ENCODE results near the gene CLDN22. TPM values are rescaled to one million over a fixed set of nuclear protein-coding genes. Genes with fewer than 3 reads are reported as not detected.

Gene CLDN22
- total and polyA plus RNA-seq, 10 donors = not detected

GRCh38 chr4:183358215-183358755 lies 38.2 kb upstream of the CLDN22 start:
- H3K9me3 ChIP-seq = no peaks in the 10 kb centered on the region
- 88 to 93% (median 90%) methylated on average over 13 of the region's 13 CpGs for WGBS, 5 donors
- intact Hi-C loops (cut with DNase I; ENCODE audit: low total_unique reads) = no loop called here

GRCh38 chr4:183356931-183357675 lies 37.0 kb upstream of the CLDN22 start:
- Histone ChIP-seq H3K27me3 (replicated peaks in 1 of 7) (no peaks in the 10 kb centered on the region), H3K9me3 (no peaks in the 10 kb centered on the region), H3K4me1 (no peaks in the 10 kb centered on the region), H3K27ac (no peak overlapping the region), H3K4me3 (no peak overlapping the region), H3K36me3 (no peaks in the 10 kb centered on the region)
- 85 to 93% (median 89%) methylated on average over 18 to 20 of the region's 20 CpGs for WGBS, 5 donors
- intact Hi-C loops (cut with DNase I; ENCODE audit: low total_unique reads) = no loop called here
- TF ChIP-seq POLR2AphosphoS5 (IDR thresholded peaks at IDR 0.05) (no peak), POLR2A (IDR thresholded peaks at IDR 0.05) (no peak), CTCF (IDR thresholded peaks at IDR 0.05 in 8 of 11, conservative IDR thresholded peaks at IDR 0.05 in 3 of 11) (no peak)
- DNase-seq = peak; percentile 52

More at GRCh38 chr4:183358215-183358755, 38.2 kb upstream of the CLDN22 start:
- Histone ChIP-seq H3K27me3 (replicated peaks in 1 of 7) (peaks cover 0 to 2% (median 0%) of the 10 kb centered on the region in 7 donors), H3K27ac (no peak overlapping the region), H3K4me3 (no peak overlapping the region), H3K36me3 (no peaks in the 10 kb centered on the region), H3K4me1 (no peaks in the 10 kb centered on the region)
- no peak for TF ChIP-seq POLR2AphosphoS5 (IDR thresholded peaks at IDR 0.05)
- no peak for TF ChIP-seq CTCF (IDR thresholded peaks at IDR 0.05 in 8 of 11, conservative IDR thresholded peaks at IDR 0.05 in 3 of 11)
- TF ChIP-seq POLR2A (IDR thresholded peaks at IDR 0.05) = no peak
- no peak for DNase-seq

GRCh38 chr4:183356173-183356830 lies 36.2 kb upstream of the CLDN22 start:
- Histone ChIP-seq H3K4me3 (no peak overlapping the region), H3K9me3 (no peaks in the 10 kb centered on the region), H3K27ac (no peak overlapping the region), H3K36me3 (no peaks in the 10 kb centered on the region), H3K27me3 (replicated peaks in 1 of 7) (peaks cover 0 to 4% (median 0%) of the 10 kb centered on the region in 7 donors), H3K4me1 (no peaks in the 10 kb centered on the region)
- peak; percentile 66 for DNase-seq
- intact Hi-C loops (cut with DNase I; ENCODE audit: low total_unique reads) = no loop called here
- WGBS, 5 donors = 84 to 86% (median 85%) methylated on average over 20 of the region's 20 CpGs
- TF ChIP-seq POLR2A (IDR thresholded peaks at IDR 0.05) (no peak), POLR2AphosphoS5 (IDR thresholded peaks at IDR 0.05) (no peak), CTCF (IDR thresholded peaks at IDR 0.05 in 8 of 11, conservative IDR thresholded peaks at IDR 0.05 in 3 of 11) (no peak)

- Histone ChIP-seq H3K4me3 (no peak overlapping the region), H3K4me1 (no peaks in the 10 kb centered on the region), H3K36me3 (no peaks in the 10 kb centered on the region), H3K27ac (no peak overlapping the region), H3K9me3 (no peaks in the 10 kb centered on the region), H3K27me3 (replicated peaks in 1 of 7) (peaks cover 0 to 10% (median 0%) of the 10 kb centered on the region in 7 donors)
- DNase-seq = no peak
- no peak for TF ChIP-seq POLR2AphosphoS5 (IDR thresholded peaks at IDR 0.05)
- no peak for TF ChIP-seq CTCF (IDR thresholded peaks at IDR 0.05 in 8 of 11, conservative IDR thresholded peaks at IDR 0.05 in 3 of 11)
- no peak for TF ChIP-seq POLR2A (IDR thresholded peaks at IDR 0.05)
- intact Hi-C loops (cut with DNase I; ENCODE audit: low total_unique reads) = no loop called here
- WGBS, 5 donors = 77 to 89% (median 80%) methylated on average over 4 of the region's 4 CpGs
Observed at GRCh38 chr4:183355405-183355804, 35.3 kb upstream of the CLDN22 start.

Measured in spleen (tissue), 11 donors.